Mesenchymal stem cell (in vitro differentiated cells and primary cell): Measurements from ENCODE around the gene CDH6.
A peak's percentile ranks its signal among the peaks of the same experiment; 100 is the strongest.

ENCODE experiments used
- DNase-seq: peaks from one replicate; pipeline ENCODE4 v3.0.0-alpha.2; 2013
- H2AFZ ChIP-seq: one replicate; pipeline ENCODE4 v1.6.1; 2013; ENCODE audit warnings: low read depth, mild to moderate bottlenecking, control low read depth, inconsistent platforms, low read length, moderate library complexity
- H2AK5ac ChIP-seq: 2 replicates; pipeline ENCODE4 v1.6.1; 2013; ENCODE audit warnings: low read length, moderate library complexity, mild to moderate bottlenecking, inconsistent platforms; ENCODE audit not compliant: severe bottlenecking
- H2BK120ac ChIP-seq: one replicate; pipeline ENCODE4 v1.6.1; 2013; ENCODE audit warnings: low read depth, mild to moderate bottlenecking, inconsistent platforms, low read length, moderate library complexity
- H2BK12ac ChIP-seq, 2 experiments: one replicate each; pipeline ENCODE4 v1.6.1; 2013; ENCODE audit warnings: inconsistent platforms in 2 of 2, low read length in 2 of 2, mild to moderate bottlenecking in 2 of 2, moderate library complexity in 2 of 2, control low read depth in 1 of 2
- H2BK15ac ChIP-seq: one replicate; pipeline ENCODE4 v1.6.1; 2013; ENCODE audit warnings: mild to moderate bottlenecking, low read depth, inconsistent platforms; ENCODE audit not compliant: poor library complexity, severe bottlenecking
- H2BK5ac ChIP-seq: 2 replicates; pipeline ENCODE4 v1.6.1; 2013; ENCODE audit warnings: low read depth, mild to moderate bottlenecking, low read length, control low read depth, inconsistent platforms; ENCODE audit not compliant: poor library complexity, severe bottlenecking
- H3K14ac ChIP-seq, 2 experiments: one replicate each; pipeline ENCODE4 v1.6.1; 2013; ENCODE audit warnings: inconsistent platforms in 2 of 2, low read length in 2 of 2, control low read depth in 1 of 2, mild to moderate bottlenecking in 1 of 2, moderate library complexity in 1 of 2
- H3K18ac ChIP-seq, 2 experiments: one replicate each; pipeline ENCODE4 v1.6.1; 2013; ENCODE audit warnings: inconsistent platforms in 2 of 2, low read length in 2 of 2, control low read depth in 1 of 2, low read depth in 1 of 2, mild to moderate bottlenecking in 1 of 2
- H3K23ac ChIP-seq, 2 experiments: one replicate each; pipeline ENCODE4 v1.6.1; 2013; ENCODE audit warnings: inconsistent platforms in 2 of 2, low read length in 2 of 2, mild to moderate bottlenecking in 2 of 2, moderate library complexity in 2 of 2, control low read depth in 1 of 2
- H3K27ac ChIP-seq: 2 replicates; pipeline ENCODE4 v1.5.1; 2013; ENCODE audit warnings: mild to moderate bottlenecking, moderate library complexity, low read length, control low read depth, inconsistent platforms; ENCODE audit not compliant: poor library complexity, severe bottlenecking
- H3K27me3 ChIP-seq, 2 experiments: 2 replicates each; pipeline versions ENCODE4 v1.6.1 to v1.7.0; 2013; ENCODE audit warnings: low read length in 2 of 2, mild to moderate bottlenecking in 2 of 2, moderate library complexity in 2 of 2, control low read depth in 1 of 2, inconsistent platforms in 1 of 2; ENCODE audit not compliant: control insufficient read depth in 1 of 2, insufficient read depth in 1 of 2
- H3K36me3 ChIP-seq, 2 experiments: 2 replicates each; pipeline versions ENCODE4 v1.6.1 to v1.7.0; 2013; ENCODE audit warnings: low read length in 2 of 2, control low read depth in 1 of 2, inconsistent platforms in 1 of 2, low read depth in 1 of 2, mild to moderate bottlenecking in 1 of 2; ENCODE audit not compliant: insufficient read depth in 2 of 2, control insufficient read depth in 1 of 2
- H3K4ac ChIP-seq, 2 experiments: one replicate each; pipeline ENCODE4 v1.6.1; 2013; ENCODE audit warnings: inconsistent platforms in 2 of 2, low read length in 2 of 2, mild to moderate bottlenecking in 2 of 2, moderate library complexity in 2 of 2, control low read depth in 1 of 2, low read depth in 1 of 2
- H3K4me1 ChIP-seq: 2 replicates; pipeline ENCODE4 v1.6.1; 2013; ENCODE audit warnings: low read depth, low read length, control low read depth; ENCODE audit not compliant: control insufficient read depth, insufficient read depth
- H3K4me2 ChIP-seq: 2 replicates; pipeline ENCODE4 v1.6.1; 2013; ENCODE audit warnings: low read length, mild to moderate bottlenecking, inconsistent platforms; ENCODE audit not compliant: poor library complexity, severe bottlenecking
- H3K4me3 ChIP-seq, 2 experiments: 2 replicates each; pipeline versions ENCODE4 v1.5.1 to v1.7.0; 2013; ENCODE audit warnings: low read length in 2 of 2, mild to moderate bottlenecking in 2 of 2, control low read depth in 1 of 2, low read depth in 1 of 2; ENCODE audit not compliant: insufficient read depth in 1 of 2
- H3K79me1 ChIP-seq: replicated peaks from 2 replicates; pipeline ENCODE4 v1.6.1; 2013; ENCODE audit warnings: mild to moderate bottlenecking, control low read depth, low read length, inconsistent platforms; ENCODE audit not compliant: poor library complexity, severe bottlenecking
- H3K9ac ChIP-seq: 2 replicates; pipeline ENCODE4 v1.7.0; 2013; ENCODE audit warnings: mild to moderate bottlenecking, low read length, moderate library complexity
- H3K9me3 ChIP-seq: 2 replicates; pipeline ENCODE4 v1.7.0; 2013; ENCODE audit warnings: mild to moderate bottlenecking, low read length; ENCODE audit not compliant: control insufficient read depth
- H4K8ac ChIP-seq: one replicate; pipeline ENCODE4 v1.6.1; 2013; ENCODE audit warnings: inconsistent platforms, mild to moderate bottlenecking, low read length, moderate library complexity
- H4K91ac ChIP-seq: one replicate; pipeline ENCODE4 v1.6.1; 2013; ENCODE audit warnings: mild to moderate bottlenecking, low read length, inconsistent platforms
- WGBS: methylation state at CpG from one replicate; pipeline ENCODE4 v1.1.7; 2013; ENCODE audit warnings: mixed read lengths; 5-methylcytosine and 5-hydroxymethylcytosine counted together

Gene CDH6

DNA sequence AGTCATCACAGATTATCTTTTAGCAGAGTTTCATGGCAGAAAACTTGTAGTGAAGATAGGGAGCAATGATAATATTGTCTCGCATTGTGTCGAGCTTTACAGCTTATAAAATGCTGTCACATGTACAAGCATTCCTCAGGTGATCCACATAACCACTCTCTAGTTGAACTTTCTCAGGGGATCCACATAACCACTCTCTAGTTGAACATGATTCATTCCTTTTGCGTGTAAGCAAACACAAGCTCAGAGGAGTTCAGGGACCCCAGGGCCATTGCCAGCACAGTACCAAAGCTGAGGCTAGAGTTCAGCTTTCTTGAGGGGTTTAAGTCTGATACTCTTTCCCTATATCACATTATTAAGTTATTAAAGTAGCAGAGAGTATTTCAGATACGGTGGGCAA, 86.7 kb downstream of the CDH6 start:
- Histone ChIP-seq H2BK120ac (no peak overlapping the region), H3K9me3 (no peaks in the 10 kb centered on the region), H2BK5ac (no peak overlapping the region), H2BK15ac (no peak overlapping the region), H3K9ac (no peak overlapping the region), H2AK5ac (no peak overlapping the region), H3K4me1 (no peaks in the 10 kb centered on the region), H3K36me3 (peaks cover 0 to 12% of the 10 kb centered on the region in 2 experiments), H3K4me3 (no peak overlapping the region), H2AFZ (no peak overlapping the region), H4K8ac (no peak overlapping the region), H3K4ac (no peak overlapping the region), H3K27ac (no peak overlapping the region), H2BK12ac (no peak overlapping the region), H3K23ac (no peak overlapping the region), H3K79me1 (peaks cover 7% of the 10 kb centered on the region), H4K91ac (no peak overlapping the region), H3K4me2 (no peak overlapping the region), H3K18ac (no peak overlapping the region), H3K14ac (no peak overlapping the region), H3K27me3 (no peaks in the 10 kb centered on the region)
- DNase-seq = peak; percentile 1
- 80% methylated on average over 4 of the region's 4 CpGs for WGBS

DNA sequence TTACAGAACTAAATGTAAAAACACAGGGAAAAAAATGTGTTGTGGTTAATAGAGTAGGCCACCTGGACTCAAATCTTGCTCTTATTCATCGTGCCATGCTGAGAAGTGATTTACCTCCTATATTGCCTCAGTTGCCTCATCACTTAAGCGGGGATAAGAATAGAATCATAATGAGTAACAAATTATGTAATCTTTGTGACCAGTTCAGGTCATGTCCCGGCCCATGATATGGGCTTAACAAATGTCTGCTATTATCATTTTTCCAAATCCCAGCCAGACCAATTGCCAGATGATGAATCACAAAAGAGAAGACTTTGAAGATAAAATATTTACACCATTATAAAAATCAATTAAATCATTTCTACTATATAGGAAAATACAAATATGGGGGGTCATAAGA, 89.8 kb downstream of the CDH6 start:
- Histone ChIP-seq H3K4me2 (no peak overlapping the region), H3K27ac (no peak overlapping the region), H3K9me3 (no peaks in the 10 kb centered on the region), H3K27me3 (no peaks in the 10 kb centered on the region), H2AK5ac (no peak overlapping the region), H3K4me1 (no peaks in the 10 kb centered on the region), H4K91ac (no peak overlapping the region), H4K8ac (no peak overlapping the region), H3K36me3 (peaks cover 0 to 15% of the 10 kb centered on the region in 2 experiments), H2BK120ac (no peak overlapping the region), H3K4ac (no peak overlapping the region), H3K79me1 (peaks cover 11% of the 10 kb centered on the region), H3K14ac (no peak overlapping the region), H2BK15ac (no peak overlapping the region), H2BK12ac (no peak overlapping the region), H2BK5ac (no peak overlapping the region), H3K4me3 (no peak overlapping the region), H2AFZ (no peak overlapping the region), H3K23ac (no peak overlapping the region), H3K18ac (no peak overlapping the region), H3K9ac (no peak overlapping the region)
- 86% methylated on average over 1 of the region's 3 CpGs for WGBS
- DNase-seq = no peak

GRCh38 chr5:31285025-31285424, 91.5 kb downstream of the CDH6 start:
- WGBS = 74% methylated on average over 2 of the region's 2 CpGs
- H3K27me3 ChIP-seq = no peaks in the 10 kb centered on the region

DNA sequence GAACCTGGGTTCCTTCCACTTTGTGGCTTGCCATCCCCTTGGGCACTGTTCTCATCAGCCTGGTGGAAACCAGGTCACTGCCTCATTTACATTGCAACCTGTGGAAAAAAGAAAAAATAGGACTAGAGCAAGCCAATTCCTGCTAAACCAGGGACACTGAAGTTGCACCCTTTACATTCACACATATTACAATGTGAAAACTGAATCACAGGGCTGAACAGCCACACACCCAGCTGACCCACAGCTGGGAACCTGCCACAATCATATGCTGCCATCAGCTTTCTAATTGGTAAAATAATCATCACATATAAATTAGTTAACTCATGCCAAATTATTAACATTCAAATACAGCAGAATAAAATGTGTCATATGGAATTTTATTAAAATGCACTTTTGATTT, 94.5 kb downstream of the CDH6 start:
- Histone ChIP-seq H3K4ac (no peak overlapping the region), H3K4me2 (no peak overlapping the region), H3K79me1 (peaks cover 16% of the 10 kb centered on the region), H3K27me3 (peaks cover 0 to 11% of the 10 kb centered on the region in 2 experiments), H4K91ac (no peak overlapping the region), H3K9ac (no peak overlapping the region), H2BK15ac (no peak overlapping the region), H3K9me3 (no peaks in the 10 kb centered on the region), H3K4me1 (peaks cover 4% of the 10 kb centered on the region), H3K18ac (no peak overlapping the region), H3K27ac (no peak overlapping the region), H2AK5ac (no peak overlapping the region), H2BK12ac (no peak overlapping the region), H3K14ac (no peak overlapping the region), H2BK120ac (no peak overlapping the region), H2AFZ (no peak overlapping the region), H4K8ac (no peak overlapping the region), H3K23ac (no peak overlapping the region), H2BK5ac (no peak overlapping the region), H3K36me3 (peaks cover 0 to 26% of the 10 kb centered on the region in 2 experiments), H3K4me3 (no peak overlapping the region)
- DNase-seq = no peak

More at GRCh38 chr5:31285025-31285424, 91.5 kb downstream of the CDH6 start:
- Histone ChIP-seq H3K14ac (no peak overlapping the region), H3K18ac (no peak overlapping the region), H2AK5ac (no peak overlapping the region), H2BK120ac (no peak overlapping the region), H3K4ac (no peak overlapping the region), H3K9ac (no peak overlapping the region), H2BK15ac (no peak overlapping the region), H3K79me1 (peaks cover 12% of the 10 kb centered on the region), H2BK5ac (no peak overlapping the region), H2BK12ac (no peak overlapping the region), H3K4me2 (no peak overlapping the region), H3K27ac (no peak overlapping the region), H3K4me1 (peaks cover 1% of the 10 kb centered on the region), H2AFZ (no peak overlapping the region), H3K9me3 (no peaks in the 10 kb centered on the region), H3K23ac (no peak overlapping the region), H4K91ac (no peak overlapping the region), H3K36me3 (peaks cover 0 to 21% of the 10 kb centered on the region in 2 experiments), H4K8ac (no peak overlapping the region), H3K4me3 (no peak overlapping the region)
- DNase-seq = no peak
